ENCODE results near the gene PHAF1. TPM values are rescaled to one million over a fixed set of nuclear protein-coding genes. Genes with fewer than 3 reads are reported as not detected.

The PHAF1 gene
- total RNA-seq, 1 donor, result 15.9 TPM

- DNase-seq (ENCODE audit: low read depth), result peak; percentile 59
- TF ChIP-seq CTCF (IDR thresholded peaks at IDR 0.05; ENCODE audit: insufficient read depth, low read length), result no peak
- H3K4me3 ChIP-seq (ENCODE audit: low read depth, low read length), result peak overlapping the region; percentile 73
Observed at GRCh38 chr16:67150047-67150832, 40.5 kb downstream of the PHAF1 start.

GRCh38 chr16:67150833-67151396, 41.2 kb downstream of the PHAF1 start, which contains the start of gene B3GNT9:
B3GNT9 (minus strand) TSS chr16:67150998; CDS start chr16:67150485, 513 bp downstream.
- H3K4me3 ChIP-seq (ENCODE audit: low read depth, low read length), result peak within 1 kb of the TSS; percentile 73
- DNase-seq (ENCODE audit: low read depth), result peak; percentile 80
- TF ChIP-seq CTCF (IDR thresholded peaks at IDR 0.05; ENCODE audit: insufficient read depth, low read length), result no peak

- no peak for DNase-seq (ENCODE audit: low read depth)
- no peak for TF ChIP-seq CTCF (IDR thresholded peaks at IDR 0.05; ENCODE audit: insufficient read depth, low read length)
- H3K4me3 ChIP-seq (ENCODE audit: low read depth, low read length), result peak overlapping the region; percentile 73
Observed at GRCh38 chr16:67151431-67152097, 41.8 kb downstream of the PHAF1 start.

GRCh38 chr16:67154578-67155294, 45.0 kb downstream of the PHAF1 start:
- H3K4me3 ChIP-seq (ENCODE audit: low read depth, low read length), result no peak overlapping the region
- no peak for DNase-seq (ENCODE audit: low read depth)
- TF ChIP-seq CTCF (IDR thresholded peaks at IDR 0.05; ENCODE audit: insufficient read depth, low read length), result no peak

- H3K4me3 ChIP-seq (ENCODE audit: low read depth, low read length), result no peak overlapping the region
- DNase-seq (ENCODE audit: low read depth), result peak; percentile 73
- peak; percentile 67 for TF ChIP-seq CTCF (IDR thresholded peaks at IDR 0.05; ENCODE audit: insufficient read depth, low read length)
Observed at GRCh38 chr16:67155295-67156142, 45.8 kb downstream of the PHAF1 start.
